ENCODE measurements around the gene LSM14B.

Gene LSM14B

GRCh38 chr20:62148908-62149314, 26.6 kb downstream of the LSM14B start:
- no peak overlapping the region for H3K4me3 ChIP-seq (ENCODE audit: low read depth, low read length)
- TF ChIP-seq, protein P1, sequence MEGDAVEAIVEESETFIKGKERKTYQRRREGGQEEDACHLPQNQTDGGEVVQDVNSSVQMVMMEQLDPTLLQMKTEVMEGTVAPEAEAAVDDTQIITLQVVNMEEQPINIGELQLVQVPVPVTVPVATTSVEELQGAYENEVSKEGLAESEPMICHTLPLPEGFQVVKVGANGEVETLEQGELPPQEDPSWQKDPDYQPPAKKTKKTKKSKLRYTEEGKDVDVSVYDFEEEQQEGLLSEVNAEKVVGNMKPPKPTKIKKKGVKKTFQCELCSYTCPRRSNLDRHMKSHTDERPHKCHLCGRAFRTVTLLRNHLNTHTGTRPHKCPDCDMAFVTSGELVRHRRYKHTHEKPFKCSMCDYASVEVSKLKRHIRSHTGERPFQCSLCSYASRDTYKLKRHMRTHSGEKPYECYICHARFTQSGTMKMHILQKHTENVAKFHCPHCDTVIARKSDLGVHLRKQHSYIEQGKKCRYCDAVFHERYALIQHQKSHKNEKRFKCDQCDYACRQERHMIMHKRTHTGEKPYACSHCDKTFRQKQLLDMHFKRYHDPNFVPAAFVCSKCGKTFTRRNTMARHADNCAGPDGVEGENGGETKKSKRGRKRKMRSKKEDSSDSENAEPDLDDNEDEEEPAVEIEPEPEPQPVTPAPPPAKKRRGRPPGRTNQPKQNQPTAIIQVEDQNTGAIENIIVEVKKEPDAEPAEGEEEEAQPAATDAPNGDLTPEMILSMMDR (IDR thresholded peaks at IDR 0.05; ENCODE audit: borderline replicate concordance, insufficient read depth, low read depth, low read length) = no peak

DNA sequence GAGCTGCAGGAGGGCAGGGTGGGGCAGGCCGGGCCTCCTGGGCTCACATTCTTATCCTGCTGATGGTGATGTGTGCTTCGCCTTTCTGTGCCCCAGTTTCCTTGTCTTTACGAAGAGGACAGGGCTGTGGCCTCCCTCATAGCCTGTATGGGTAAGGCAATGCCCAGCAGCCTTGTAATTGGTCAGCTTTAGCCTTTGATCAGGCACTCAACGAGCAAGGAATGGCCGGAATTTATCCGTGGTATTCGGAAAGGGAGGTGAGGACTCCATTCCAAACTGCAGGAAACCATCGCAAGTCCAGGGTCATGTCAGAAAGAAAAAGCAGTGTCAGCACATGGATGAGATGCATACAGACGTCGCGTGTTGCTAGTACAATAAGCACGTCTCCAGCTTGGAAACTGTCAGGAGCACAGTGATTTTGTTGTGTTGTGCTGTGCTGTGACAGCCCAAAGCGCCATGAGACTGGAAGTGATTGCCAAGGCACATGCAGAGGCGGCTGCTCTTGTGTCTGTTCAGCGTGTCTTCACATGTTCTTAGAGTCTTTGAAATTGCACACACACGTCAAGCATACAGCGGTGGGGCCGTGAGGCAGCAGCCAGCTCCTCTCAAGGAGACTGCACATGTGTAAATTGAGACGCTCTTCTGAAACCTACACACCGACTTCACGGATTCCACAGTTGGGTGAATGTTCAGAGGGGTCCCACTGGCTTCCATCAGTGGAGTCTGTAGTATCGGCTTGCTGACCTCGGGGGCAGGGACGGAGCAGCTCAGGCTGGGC, 27.4 kb downstream of the LSM14B start:
- no peak overlapping the region for H3K4me3 ChIP-seq (ENCODE audit: low read depth, low read length)
- TF ChIP-seq, protein P1 (IDR thresholded peaks at IDR 0.05; ENCODE audit: borderline replicate concordance, insufficient read depth, low read depth, low read length) = no peak

DNA sequence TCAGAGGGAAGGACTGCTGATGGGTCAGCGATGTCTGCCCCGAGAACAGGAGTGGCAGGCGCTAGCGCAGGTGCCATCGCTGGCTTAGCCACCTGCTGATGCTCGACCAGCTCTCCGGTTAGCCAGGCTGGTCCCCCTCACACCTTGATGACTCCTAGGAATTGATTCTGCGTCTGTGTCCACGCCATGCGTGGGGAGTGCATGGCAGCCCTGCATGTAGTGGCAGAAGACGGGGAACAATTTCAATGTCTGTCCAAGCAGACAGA, 28.0 kb downstream of the LSM14B start:
- TF ChIP-seq, protein P1 (IDR thresholded peaks at IDR 0.05; ENCODE audit: borderline replicate concordance, insufficient read depth, low read depth, low read length) = no peak

DNA sequence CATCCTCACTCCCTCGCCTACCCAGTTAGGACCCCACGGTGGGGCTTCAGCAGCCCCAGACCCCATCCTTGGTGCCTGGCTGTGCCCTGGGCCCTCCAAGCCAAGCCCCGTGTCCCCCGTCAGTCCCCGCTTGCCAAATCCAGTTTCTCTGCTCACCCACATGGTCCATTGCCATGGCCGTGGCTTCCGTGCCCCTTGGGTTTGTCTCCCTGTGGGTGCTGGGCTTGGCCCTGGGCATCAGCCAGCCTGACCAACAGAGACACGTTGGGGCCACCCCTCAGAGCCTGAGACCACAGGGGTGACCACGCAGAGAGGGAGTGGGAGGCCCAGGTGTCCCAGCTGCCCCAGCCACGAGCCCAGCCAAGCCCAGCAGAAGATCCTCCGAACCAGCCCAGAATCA, 28.9 kb downstream of the LSM14B start:
- TF ChIP-seq, protein P1 (IDR thresholded peaks at IDR 0.05; ENCODE audit: borderline replicate concordance, insufficient read depth, low read depth, low read length) = no peak
- H3K4me3 ChIP-seq (ENCODE audit: low read depth, low read length) = no peak overlapping the region

More for the DNA sequence above, 28.0 kb downstream of the LSM14B start:
- H3K4me3 ChIP-seq (ENCODE audit: low read depth, low read length) = no peak overlapping the region

DNA sequence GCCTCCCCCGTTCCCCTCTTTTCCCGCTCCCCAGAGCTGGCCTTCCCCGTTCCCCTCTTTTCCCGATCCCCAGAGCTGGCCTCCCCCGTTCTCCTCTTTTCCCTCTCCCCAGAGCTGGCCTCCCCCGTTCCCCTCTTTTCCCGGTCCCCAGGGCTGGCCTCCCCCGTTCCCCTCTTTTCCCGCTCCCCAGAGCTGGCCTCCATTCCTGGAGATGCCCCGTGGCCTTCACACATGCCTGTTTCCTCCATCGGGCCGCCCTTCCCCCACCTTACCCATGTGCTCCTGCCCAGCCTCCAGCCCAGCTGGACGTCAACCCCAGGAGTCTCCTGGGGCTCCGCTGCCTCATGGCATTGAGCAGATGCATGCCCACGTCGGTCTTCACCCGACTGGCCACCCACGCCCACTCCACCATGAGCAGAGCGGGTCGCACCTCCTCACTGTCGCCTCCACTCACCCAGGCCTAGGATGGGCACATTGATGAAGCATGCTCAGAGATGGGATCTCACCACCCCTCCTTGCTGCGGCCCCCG, 29.6 kb downstream of the LSM14B start:
- H3K4me3 ChIP-seq (ENCODE audit: low read depth, low read length) = no peak overlapping the region
- TF ChIP-seq, protein P1 (IDR thresholded peaks at IDR 0.05; ENCODE audit: borderline replicate concordance, insufficient read depth, low read depth, low read length) = no peak

DNA sequence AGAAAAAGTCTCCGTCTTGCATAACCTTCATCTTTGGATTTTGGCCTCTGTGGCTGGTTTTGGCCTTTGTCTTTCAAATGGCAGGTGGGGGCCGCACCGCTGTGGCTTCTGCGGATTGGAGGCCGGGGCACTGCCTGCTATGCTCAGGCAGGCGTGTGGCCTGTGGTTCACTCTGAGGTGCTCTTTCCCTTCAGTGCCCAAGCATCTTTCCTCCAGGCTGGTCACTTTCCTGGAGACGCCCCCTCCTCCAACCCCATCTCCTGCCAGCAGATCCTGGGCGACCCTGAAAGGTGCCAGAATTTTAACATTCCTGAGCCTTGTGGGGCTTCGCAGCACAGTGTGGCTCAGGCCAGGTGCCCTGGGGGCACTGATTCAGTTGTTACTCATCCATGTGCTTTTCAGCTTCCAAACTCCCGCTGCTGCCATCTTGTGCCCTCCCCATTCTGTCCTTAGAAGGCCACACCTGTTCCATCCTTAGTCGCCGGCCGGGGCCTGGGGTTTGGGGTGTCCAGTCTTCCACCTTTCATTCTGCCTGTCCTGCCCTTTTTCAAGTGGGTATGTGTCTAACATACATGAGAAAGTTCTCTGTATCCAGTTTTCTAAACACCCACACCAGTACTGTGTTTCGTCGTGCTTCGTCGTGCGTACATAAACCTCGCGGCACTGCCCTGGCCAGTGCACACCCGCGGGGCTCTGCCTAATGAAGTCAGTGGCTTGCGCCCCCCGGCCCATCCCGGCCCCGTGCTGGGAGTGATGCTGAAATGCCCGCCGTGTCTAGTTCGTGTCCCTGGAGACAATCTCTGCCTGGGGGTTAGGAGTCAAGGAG, 33.4 kb downstream of the LSM14B start:
- H3K4me3 ChIP-seq (ENCODE audit: low read depth, low read length) = no peak overlapping the region
- TF ChIP-seq, protein P1 (IDR thresholded peaks at IDR 0.05; ENCODE audit: borderline replicate concordance, insufficient read depth, low read depth, low read length) = no peak

- H3K4me3 ChIP-seq (ENCODE audit: low read depth, low read length) = no peak overlapping the region
Measured at GRCh38 chr20:62156254-62156556, 33.9 kb downstream of the LSM14B start.

More at GRCh38 chr20:62156254-62156556, 33.9 kb downstream of the LSM14B start:
- TF ChIP-seq, protein P1 (IDR thresholded peaks at IDR 0.05; ENCODE audit: borderline replicate concordance, insufficient read depth, low read depth, low read length) = no peak
